Activated CD8-positive, alpha-beta memory T cell treated with anti-CD3 and anti-CD28 coated beads for 1 hour (primary cell): ENCODE measurements around the gene SEPTIN5.
A peak's percentile ranks its signal among the peaks of the same experiment; 100 is the strongest.
"Not testable (repeated sequence)": the region's sequence is repeated elsewhere in the genome, so short reads cannot be mapped to it uniquely, and the experiment has no call there.

Experiments used
- DNase-seq, 2 donors: peaks; one replicate each; pipeline ENCODE4 v3.0.0-alpha.2; 2020; ENCODE audit warnings: low read depth in 1 of 2; ENCODE audit errors: extremely low read depth in 1 of 2

SEPTIN5 gene

GRCh38 chr22:19714312-19715187 lies at the start of gene SEPTIN5:
Gene SEPTIN5 (plus strand): TSS chr22:19714503. CDS start chr22:19714589, 86 bp downstream.
- DNase-seq, result no peak

GRCh38 chr22:19664951-19665783 lies 49.1 kb upstream of the SEPTIN5 start:
- DNase-seq, result no peak

DNA sequence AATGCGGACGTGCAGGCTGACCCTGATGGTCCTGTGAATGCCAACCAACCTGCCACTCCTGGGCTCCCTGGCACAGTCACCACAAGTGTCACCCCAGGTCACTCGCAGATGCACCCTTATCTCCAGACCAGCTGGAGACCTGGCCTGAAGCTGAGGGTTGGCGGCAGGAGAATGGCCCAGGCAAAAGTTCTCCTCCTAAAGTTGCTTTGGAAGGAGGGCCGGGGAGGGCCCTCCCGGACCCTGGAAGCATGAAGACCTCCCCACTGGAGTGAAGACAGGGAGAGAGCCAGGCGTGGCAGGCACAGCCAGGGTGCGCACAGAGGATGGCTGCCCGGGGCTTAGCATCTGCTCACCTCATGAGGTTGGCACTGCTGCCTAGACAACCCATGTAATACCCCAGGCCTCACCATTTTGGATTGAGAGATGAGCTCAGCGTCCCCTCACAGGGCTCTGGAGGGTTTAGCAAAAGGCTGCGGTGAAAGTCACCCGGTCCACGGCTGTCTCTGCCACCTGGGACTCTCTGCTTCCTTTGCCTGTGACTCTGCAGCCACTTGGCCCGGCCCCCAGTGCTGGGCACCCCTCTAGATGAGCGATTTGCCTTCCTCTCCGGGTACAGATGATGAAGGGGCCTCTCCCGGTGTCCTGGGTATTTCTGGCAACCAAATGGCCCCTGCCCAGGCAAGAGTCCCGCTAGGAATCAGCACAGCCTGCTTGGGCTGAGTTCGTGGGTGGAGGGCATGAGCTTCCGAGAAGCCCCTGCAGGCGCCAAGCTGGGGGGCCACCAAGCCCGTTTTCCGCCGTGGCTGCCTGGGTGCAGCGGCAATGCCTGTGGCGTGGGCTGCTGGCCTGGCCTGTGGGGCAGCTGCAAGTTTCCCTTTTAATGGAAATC lies 48.3 kb upstream of the SEPTIN5 start:
- no peak for DNase-seq

DNA sequence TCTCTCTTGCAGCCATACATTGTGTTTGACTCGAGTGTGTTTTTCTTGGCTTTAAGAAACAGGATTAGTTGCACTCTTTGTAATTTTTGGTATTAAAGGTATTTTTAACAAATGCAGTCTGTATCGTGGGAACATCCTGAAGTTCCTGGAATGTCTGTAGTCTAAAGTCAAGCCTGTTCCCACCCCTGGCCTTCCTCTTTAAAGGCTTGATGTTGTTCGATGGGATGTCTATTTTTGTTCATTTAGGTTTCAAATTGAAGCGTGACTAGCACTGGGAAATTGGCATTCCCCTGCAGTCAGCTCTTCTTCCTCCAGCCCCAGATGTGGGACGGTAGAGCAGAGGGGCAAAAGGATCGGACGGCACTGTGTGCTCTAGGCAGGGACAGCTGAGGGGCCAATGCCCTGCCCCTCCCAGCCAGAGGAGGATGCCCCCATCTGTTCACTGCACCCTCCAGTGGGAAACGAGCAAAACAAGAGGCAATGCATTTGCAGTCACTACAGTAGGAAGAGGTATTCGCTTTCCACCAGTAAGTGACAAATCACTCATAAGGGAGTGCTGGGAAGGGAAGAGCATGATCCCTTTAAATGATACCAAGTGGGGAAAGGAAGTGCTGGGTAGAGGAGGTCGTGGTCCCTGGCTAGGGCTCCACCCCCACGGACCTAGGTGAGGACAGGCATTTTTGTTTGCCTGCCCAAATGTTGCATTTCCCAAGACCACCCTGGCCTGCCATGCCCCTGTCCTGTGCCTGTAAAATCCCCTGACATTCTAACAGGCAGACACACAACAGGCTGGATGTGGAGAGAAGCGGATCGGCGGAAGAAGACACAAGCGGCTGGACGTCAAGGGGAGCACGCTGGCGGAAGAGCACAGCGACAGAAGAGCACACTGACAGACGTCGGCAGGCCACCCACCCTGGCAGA lies 47.4 kb upstream of the SEPTIN5 start:
- DNase-seq, result no peak

DNA sequence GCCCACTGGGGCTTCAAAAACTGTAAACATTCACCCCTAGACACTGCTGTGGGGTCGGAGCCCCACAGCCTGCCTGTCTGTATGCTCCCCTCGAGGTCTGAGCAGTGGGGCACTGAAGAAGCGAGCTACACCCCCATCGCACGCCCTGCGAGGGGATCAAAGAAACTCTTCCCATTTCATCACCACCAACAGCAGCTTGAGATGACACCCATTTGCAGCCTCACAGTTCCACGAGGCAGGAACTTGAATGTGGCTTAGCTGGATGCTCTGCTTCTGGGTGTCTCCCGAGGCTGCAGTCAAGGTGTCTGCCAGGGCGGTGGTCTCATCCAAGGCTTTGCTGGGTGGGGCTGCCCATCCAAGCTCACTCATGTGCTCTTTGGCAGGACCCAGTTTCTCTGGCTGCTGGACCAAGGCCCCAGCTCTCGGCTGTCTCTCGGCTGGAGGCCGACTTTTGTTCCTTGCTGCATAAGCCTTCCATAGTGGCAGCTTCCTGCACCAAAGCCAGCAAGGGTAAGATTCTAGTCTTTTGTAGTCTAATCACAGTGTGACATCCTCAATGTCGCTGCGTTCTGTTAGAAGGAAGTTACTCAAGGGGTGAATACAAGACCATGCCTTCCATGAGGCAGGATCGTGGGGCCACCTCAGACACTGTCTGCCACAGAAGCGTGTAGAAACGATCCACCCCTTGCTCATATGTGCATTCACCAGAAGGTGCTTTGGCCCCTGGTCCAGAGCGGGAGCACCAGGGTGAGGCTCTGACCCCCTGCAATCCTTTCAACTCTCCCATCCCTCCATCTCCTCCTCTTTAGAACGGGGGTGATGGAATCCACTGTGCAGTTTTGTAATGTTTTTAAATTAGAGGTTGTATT lies 46.2 kb upstream of the SEPTIN5 start:
- DNase-seq, result no peak

- DNase-seq, result no peak
Measured at GRCh38 chr22:19668748-19669147, 45.6 kb upstream of the SEPTIN5 start.

DNA sequence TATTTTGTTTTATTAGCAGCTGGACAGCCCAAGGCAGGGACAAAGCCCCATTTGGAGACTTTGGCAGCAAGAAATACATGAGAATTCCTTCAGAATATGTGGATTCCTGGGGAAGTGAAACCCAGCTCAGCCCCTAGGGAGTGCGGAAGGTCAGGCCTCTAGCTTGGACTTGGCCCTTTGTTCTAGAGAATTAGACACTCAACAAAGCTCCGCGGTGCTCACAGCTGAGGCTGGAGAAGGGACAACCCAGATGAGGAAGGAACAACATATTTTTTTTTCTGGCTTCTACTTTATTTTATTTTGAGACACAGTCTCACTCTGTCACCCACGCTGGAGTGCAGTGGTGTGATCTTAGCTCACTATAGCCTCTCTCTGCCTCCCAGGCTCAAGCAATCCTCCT lies 44.7 kb upstream of the SEPTIN5 start:
- no peak for DNase-seq

GRCh38 chr22:19671316-19671715 lies 43.0 kb upstream of the SEPTIN5 start:
- no peak for DNase-seq

DNA sequence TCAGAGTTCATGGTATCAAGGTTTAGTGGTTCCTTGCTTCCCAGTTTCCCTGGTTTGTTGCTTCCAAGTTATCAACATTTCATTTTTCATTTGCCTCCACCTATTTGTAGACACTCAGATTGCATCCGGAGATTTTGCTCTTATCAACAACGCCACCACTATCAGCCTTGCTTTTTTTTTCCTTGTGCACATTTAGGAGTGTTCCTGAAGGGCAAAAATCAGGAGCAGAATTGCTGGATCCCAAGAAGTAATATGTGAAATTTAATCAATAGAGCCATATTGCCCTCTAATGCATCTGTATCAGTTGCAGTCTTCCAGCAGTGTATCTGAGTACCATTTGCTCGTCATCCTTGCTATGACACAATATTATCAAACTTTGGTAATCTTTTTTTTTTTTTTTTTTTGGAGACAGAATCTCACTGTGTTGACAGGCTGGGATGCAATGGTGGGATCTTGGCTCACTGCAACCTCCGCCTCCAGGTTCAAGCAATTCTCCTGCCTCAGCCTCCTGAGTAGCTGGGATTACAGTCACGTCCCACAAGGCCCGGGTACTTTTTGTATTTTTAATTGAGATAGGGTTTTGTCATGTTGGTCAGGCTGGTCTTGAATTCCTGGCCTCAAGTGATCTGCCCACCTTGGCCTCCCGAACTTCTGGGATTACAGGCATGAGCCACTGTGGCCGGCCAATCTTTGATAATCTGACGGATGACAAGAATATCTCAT lies 42.1 kb upstream of the SEPTIN5 start:
- no peak for DNase-seq

DNA sequence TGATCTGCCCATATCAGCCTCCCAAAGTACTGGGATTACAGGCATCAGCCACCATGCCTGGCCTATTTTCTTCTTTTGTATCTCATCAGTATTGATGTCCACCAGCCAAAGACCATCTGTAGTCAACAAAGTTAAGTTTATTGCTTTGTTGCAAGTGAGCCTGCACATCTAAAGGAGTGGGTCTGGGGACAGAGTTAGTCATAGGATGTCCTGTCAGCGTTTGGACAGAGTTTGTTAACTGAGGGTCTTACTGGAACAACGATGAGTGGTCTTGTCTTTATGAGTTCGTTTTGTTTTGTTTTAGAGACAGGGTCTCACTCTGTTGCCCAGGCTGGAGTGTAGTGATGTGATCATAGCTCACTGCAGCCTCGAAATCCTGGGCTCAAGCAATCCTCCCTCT lies 40.6 kb upstream of the SEPTIN5 start:
- no peak for DNase-seq

DNA sequence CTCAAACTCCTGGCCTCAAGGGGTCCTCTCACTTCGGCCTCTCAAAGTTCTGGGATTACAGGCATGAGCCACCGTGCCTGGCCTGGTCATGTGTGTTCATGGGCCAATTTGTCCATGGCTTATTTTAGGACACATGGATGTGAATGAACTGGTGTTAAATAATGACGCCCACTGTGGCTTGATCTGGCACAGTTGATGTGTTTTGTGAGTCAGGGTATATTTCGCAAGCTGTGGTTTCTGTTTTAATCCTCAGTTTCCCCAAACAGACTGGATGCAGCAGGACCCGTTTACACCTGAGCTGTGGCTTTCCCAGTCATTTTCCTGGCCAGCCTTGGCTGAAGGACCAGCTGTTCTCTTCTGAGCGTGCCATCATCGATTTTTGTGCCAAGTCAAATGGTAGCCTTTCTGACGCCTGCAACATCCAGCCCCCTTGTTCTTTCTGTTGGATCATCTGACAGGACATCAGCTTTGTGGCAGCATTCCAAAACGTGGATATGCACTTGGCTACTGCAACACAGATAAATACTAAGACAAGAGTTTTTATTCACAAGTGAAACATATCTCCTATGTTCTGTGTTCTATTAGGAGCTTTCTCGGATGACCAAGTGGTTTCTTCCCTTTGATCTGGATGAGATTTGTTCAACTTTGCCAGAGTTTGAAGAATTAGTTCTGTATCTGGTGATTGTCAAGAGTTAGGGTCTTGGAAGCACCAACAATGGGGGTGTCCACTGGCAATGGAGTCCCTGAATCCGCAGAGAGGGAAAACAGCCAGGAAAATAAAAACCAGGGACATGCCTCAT lies 40.0 kb upstream of the SEPTIN5 start:
- DNase-seq, result no peak

GRCh38 chr22:19674929-19675253 lies 39.4 kb upstream of the SEPTIN5 start:
- no peak for DNase-seq

GRCh38 chr22:19675428-19675827 lies 38.9 kb upstream of the SEPTIN5 start:
- no peak for DNase-seq

- not testable (repeated sequence) for DNase-seq
Measured at GRCh38 chr22:19676437-19676836, 37.9 kb upstream of the SEPTIN5 start.

GRCh38 chr22:19678949-19679521 lies 35.3 kb upstream of the SEPTIN5 start:
- DNase-seq, result no peak

DNA sequence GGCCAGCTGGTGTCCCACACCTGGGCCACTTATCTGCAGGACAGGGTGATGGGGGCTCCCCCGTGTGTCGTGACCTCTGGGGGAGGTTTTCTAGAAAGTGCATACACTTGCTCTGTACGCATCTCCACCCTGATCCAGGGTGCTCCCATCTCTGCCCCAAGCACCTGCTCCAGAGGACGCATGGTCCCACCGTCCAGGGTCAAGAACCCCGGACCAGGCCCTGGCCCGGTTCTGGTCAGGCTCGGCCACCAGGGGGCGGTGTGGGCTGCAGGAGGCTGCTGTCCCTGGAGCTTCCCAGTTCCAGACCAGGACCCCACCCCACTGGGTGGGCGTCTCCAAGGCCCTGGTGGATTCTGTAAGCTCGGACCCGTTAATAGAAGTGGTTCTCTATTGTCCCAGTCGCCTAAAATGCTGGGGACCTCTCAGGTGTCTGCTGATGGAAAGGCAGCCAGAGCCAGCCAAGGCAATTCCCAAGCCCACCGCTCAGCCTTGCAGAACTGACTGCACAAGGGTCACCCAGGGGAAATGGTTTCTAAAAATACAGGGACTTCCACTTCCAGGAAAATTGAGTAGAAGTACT lies 34.7 kb upstream of the SEPTIN5 start:
- peak in 1 of 2 donors; percentile 33 for DNase-seq
